HG02973 (cell line): ENCODE data around the gene SESTD1.
"Not testable (repeated sequence)": the region's sequence is repeated elsewhere in the genome, so short reads cannot be mapped to it uniquely, and the experiment has no call there.

ENCODE experiments used
- ATAC-seq: cut with Tn5 transposase; IDR thresholded peaks from one replicate; pipeline ENCODE4 v1.9.1; 2021; ENCODE audit warnings: moderate library complexity; ENCODE audit not compliant: unreplicated experiment

SESTD1 gene

GRCh38 chr2:179266271-179266670 is 1.6 kb upstream of the SESTD1 start:
- no peak for ATAC-seq

- no peak for ATAC-seq
Measured at GRCh38 chr2:179265082-179265510, 464 bp upstream of the SESTD1 start.

GRCh38 chr2:179263446-179264367 is 925 bp downstream of the SESTD1 start:
- ATAC-seq = peak; percentile 27

DNA sequence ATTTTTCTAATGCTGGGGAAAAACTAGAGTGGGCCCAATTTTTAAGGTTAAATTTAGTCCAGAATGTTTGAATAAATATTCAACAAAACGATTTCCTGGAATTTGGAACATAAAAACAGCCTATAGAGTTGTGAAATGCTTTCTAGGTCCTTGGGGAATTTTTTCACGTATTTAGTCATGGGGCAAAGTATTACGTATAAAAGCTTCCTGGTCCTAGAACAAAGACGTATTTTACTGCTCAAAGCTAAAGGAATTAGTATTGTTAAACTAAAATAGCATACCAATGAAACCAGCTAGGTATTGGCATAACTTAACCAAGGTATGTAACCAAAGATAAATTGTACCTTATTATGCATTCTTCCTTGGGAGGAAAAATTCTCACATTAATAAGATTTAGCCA is 1.6 kb downstream of the SESTD1 start:
- ATAC-seq = no peak

DNA sequence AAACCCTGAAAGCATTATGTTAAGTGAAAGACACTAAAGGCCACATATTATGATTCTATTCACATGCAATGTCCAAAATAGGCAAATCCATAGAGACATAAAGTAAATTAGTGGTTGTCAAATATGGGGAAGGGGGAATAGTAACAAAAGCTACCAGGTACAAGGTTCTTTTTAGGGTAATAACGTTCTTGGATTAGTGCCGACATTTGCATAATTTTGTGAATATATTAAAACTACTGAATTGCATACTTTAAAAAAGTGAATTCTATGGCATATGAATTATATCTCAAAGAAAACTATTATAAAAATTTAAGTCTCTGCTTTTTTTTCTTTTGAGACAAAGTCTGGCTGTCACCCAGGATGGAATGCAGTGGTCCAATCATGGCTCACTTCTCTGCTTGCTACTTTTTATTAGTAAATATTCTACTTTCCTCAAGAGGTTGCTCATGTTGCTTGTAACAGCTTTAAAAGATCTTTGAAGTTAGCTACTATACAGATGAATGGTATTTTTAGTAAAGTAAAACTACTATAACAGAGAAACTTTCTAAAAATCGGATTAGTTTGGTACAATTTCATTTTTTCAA is 2.5 kb downstream of the SESTD1 start:
- ATAC-seq = no peak

DNA sequence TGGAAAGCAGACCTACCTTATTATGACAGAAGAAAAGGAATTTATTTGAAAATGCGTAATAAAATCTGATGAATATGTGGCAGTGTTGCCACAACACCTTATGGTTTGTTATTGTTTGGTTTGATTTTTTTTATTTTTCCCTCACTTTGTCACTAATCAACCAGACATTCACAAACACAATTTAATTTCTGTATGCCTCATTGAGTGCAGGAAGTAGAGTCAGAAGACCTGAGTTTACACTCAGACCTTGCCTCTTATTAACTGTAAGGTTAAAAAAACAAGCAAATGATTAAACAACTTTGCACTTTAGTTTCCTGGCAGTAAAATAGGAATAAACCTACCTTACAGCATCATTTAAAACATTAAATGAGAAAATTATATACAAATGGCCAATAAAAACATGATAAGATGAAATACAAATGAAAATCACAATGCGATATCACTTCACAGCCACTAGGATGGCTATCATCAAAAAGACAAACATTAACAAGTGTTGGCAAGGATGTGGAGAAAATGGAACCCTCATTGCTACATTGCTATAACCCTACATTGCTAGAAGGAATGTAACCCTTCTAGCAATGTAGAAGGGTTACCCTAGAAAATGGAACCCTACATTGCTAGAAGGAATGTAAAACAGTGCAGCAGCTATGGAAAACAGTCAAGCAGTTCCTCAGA is 3.3 kb downstream of the SESTD1 start:
- no peak for ATAC-seq

DNA sequence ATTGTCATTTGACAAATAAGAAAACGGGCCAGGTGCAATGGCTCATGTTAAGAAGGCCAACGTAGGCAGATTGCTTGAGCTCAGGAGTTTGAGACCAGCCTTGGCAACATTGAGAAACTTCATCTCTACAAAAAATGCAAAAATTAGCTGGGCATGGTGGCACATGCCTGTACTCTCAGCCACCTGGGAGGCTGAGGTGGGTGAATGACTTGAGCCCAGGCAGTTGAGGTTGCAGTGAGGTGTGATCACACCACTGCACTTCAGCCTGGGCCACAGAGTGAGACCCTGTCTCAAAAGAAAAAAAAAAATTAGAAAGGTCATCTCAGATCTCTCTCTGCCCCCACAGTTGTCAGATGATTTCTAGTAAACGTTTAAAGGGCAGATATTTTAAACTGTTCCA is 4.4 kb downstream of the SESTD1 start:
- ATAC-seq = no peak

DNA sequence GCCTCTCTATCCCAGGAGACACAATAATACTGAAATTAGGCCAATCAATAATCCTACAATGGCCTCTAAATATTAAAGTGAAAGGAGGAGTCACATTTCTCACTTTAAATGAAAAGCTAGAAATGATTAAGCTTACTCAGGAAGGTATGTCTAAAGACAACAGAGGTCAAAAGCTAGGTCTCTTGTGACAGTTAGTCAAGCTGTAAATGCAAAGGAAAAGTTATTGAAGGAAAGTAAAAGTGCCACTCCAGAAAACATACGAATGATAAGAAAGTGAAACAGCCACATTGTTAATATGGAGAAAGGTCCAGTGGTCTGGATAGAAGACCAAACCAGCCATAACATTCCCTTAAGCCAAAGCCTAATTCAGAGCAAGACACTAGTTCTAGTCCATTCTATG is 9.5 kb downstream of the SESTD1 start:
- ATAC-seq = no peak

DNA sequence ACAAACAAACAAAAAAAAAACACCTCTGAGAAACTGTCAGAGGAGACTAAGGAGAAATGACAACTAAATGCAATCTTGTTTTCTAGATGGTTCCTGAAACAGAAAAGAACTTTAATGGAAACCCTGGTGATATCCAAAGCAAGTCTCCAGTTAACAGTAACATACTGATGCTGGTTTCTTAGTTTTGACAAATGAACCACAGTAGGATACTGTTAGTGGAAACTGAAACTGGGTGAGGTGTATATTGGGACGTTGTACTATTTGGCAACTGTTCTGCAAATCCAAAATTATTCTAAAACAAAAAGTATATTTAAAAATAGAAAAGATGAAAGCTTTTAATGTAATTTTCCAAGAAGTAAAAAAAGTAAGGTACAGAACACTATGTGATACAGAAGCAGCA is 11.4 kb downstream of the SESTD1 start:
- peak; percentile 66 for ATAC-seq

GRCh38 chr2:179252423-179252822 is 12.2 kb downstream of the SESTD1 start:
- ATAC-seq = no peak

DNA sequence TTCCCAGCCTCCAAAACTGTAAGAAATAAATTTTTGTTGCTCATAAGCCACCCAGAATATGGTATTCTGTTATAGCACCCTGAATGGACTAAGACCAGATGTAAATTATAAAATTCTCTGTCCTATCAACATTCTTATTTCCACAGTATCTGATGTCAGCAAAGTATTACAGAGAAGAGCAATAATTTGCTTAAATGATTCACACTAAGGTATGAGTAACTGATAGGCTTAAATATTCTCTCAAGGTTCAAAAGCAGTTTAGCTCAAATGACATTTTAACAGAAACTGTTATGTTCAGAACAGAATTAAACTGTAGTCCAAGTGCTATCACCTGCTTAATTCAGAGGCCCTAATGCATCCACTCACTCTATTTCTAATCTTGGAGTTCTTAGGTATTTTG is 12.8 kb downstream of the SESTD1 start:
- ATAC-seq = no peak

DNA sequence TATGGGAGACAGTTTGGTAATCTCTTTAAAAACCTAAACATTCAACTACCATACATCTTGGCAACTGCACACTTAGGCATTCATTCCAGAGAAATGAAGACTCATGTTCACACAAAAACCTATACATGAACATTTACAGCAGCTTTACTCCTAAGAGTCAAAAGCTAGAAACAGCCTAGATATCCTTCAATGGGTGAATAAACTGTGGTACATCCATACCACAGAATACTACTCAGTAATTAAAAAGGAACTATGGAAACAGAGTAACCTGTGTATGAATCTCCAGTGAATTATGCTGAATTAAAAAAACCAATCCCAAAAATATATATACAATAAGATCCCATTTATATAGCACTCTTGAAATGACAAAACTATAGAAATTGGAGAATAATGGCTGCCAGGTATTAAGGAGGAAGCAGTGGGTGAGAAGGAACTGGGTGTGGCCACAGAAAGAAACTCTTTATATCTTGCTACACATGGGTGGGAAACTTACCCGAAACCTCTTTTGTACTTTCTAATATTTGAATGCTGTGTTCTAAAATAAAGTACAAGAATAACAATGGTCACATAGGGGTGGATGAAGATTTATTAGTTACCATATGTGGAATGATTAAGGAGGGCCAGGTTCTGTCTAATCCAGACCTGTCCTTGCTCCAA is 13.7 kb downstream of the SESTD1 start:
- no peak for ATAC-seq

DNA sequence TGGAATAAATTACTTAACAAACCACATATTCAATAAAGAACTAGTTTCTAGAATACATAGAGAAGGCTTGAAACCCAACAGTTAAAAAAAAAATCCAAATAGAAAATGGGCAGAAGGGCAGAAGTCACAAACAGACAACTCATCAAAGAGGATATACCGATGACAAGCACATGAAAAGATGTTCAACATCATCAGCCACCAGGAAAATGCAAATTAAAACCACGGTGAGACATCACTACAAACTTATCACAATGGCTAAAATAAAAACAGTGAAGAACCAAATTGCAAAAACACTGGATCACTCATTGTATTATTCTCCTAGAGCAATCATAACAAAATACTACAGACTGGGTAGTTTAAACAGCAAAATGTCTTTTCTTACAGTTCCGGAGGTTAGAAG is 14.5 kb downstream of the SESTD1 start:
- no peak for ATAC-seq

- peak; percentile 31 for ATAC-seq
Measured at GRCh38 chr2:179248024-179248348, 16.6 kb downstream of the SESTD1 start.

- ATAC-seq = peak; percentile 44
Measured at GRCh38 chr2:179247318-179248023, 17.2 kb downstream of the SESTD1 start.

DNA sequence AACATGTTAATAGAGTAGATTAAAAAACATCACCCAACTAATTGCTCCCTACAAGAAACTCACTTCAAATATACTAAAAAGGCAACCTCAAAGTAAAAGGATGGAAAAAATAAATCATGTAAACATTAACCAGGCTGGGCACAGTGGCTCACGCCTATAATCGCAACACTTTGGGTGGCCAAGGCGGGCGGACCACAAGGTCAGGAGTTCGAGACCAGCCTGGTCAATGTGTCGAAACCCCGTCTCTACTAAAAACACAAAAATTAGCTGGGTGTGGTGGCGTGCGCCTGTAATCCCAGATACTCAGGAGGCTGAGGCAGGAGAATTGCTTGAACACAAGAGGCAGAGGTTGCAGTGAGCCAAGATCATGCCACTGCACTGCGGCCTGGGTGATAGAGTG is 18.8 kb downstream of the SESTD1 start:
- not testable (repeated sequence) for ATAC-seq

DNA sequence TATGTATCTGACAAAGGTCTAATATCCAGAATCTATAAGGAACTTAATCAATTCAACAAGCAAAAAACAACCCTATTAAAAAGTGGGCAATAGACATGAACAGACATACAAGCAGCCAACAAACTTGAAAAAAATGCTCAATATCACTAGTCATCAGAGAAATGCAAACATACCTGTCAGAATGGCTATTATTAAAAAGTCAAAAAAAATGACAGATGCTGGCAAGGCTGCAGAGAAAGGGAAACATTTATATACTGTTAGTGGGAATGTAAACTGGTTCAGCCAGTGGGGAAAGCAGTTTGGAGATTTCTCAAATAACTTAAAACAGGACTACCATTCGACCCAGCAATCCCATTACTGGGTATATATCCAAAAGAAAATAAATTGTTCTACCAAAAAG is 21.6 kb downstream of the SESTD1 start:
- ATAC-seq = no peak

GRCh38 chr2:179240481-179241451 is 23.9 kb downstream of the SESTD1 start:
- no peak for ATAC-seq

DNA sequence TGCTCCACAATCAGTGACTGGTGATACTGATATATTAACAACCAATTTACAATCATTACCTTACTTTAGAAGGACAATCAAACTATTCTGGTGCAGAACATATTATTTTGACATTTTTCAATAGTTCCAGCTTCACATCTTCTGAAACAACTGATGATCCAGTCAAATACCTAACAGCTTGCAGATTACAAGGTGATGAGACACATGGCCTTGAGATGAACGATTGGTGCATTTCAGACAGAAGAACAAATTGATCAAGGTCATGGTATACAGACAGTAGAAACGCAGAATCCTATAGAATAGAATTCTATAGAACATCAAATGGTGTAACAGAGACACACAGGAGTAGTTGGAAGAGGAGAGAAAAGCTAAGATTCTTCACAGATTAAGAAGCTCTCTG is 24.8 kb downstream of the SESTD1 start:
- ATAC-seq = no peak

DNA sequence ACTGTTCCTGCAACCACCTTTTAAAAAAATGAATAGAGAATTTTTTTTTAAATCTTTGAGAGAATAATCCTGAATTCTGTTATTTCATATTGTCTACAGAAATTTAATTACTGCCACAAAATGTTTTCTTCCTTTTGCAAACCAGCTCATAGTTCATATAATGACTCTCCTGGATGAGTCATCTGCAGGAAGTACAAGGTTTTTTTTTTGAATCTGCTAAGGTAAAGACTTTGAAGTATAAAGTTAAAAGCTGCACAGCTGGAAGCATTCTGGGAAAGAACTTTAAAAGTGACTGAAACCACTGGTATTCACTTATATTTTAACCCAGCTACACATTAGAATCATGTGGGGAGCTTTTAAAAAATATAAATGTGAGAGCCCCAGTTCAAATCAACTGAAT is 25.4 kb downstream of the SESTD1 start:
- ATAC-seq = peak; percentile 68
